HepG2 (cell line): ENCODE measurements around the gene TRIM2. TPM values are rescaled to one million over a fixed set of nuclear protein-coding genes. Genes with fewer than 3 reads are reported as not detected.

ENCODE experiments used
- ATAC-seq: fragments of 200-7000 bp; cut with Tn5 transposase; 3 replicates; pipeline ENCODE4 v1.9.1; 2020; ENCODE audit warnings: mild to moderate bottlenecking, moderate library complexity
- BruUV-seq: library from RNA; stranded (reverse); fragments of 400-500 nt; replicated peaks from 2 replicates; lab custom pipeline; 2021; lab: Mats Ljungman, UMichigan
- CTCF ChIA-PET: fragments of 300-600 bp; formaldehyde crosslinking; extraction: SDS; loops from one replicate; lab custom pipeline; 2021; ENCODE audit warnings: low total read pairs, inconsistent platforms, low intra/inter-chr PET ratio; lab: Yijun Ruan, JAX
- POLR2A ChIA-PET: fragments of 350-600 bp; sonication (Branson Sonifier 250); formaldehyde crosslinking; loops from one replicate; lab custom pipeline; 2020; ENCODE audit warnings: antibody characterized with exemption, inconsistent platforms; lab: Yijun Ruan, JAX
- DNase-seq: peaks from one replicate; pipeline ENCODE4 v3.0.0-alpha.2; 2015; ENCODE audit warnings: low spot score
- FAIRE-seq: peaks from 3 replicates; lab custom pipeline; 2011; peaks lifted over from hg19 to GRCh38; lab: Jason Lieb, UNC
- H2AFZ ChIP-seq: one replicate; pipeline ENCODE4 v1.6.1; 2011; ENCODE audit warnings: low read length, inconsistent platforms
- H3K27ac ChIP-seq: fragments of 300-600 bp; 3 replicates; pipeline ENCODE4 v1.8.0; 2011; ENCODE audit warnings: mixed run types, mild to moderate bottlenecking, mixed read lengths, low read length, inconsistent platforms; ENCODE audit not compliant: insufficient read depth; ENCODE audit errors: extremely low read length
- H3K27me3 ChIP-seq, 2 experiments: fragments of 200-600 bp in 1 of 2; 2 replicates in 1 of 2; 3 replicates in 1 of 2; pipeline versions ENCODE4 v1.6.0 to v1.8.0; 2011; ENCODE audit warnings: low read length in 2 of 2, mild to moderate bottlenecking in 2 of 2, moderate library complexity in 2 of 2, inconsistent platforms in 1 of 2; ENCODE audit not compliant: insufficient read depth in 2 of 2, control insufficient read depth in 1 of 2
- H3K36me3 ChIP-seq, 2 experiments: fragments of 200-600 bp in 1 of 2; replicated peaks in 1 of 2; 2 replicates in 1 of 2; 3 replicates in 1 of 2; pipeline versions ENCODE4 v1.5.1 to v1.8.0; 2011; ENCODE audit warnings: low read length in 2 of 2, inconsistent platforms in 1 of 2; ENCODE audit not compliant: insufficient read depth in 2 of 2, control insufficient read depth in 1 of 2
- H3K4me1 ChIP-seq: 2 replicates; pipeline ENCODE4 v1.5.1; 2012; ENCODE audit warnings: low read length, inconsistent platforms; ENCODE audit not compliant: insufficient read depth
- H3K4me2 ChIP-seq: 2 replicates; pipeline ENCODE4 v1.6.0; 2011; ENCODE audit warnings: low read depth, low read length, inconsistent platforms
- H3K4me3 ChIP-seq, 3 experiments: fragments of 200-600 bp in 1 of 3; sonication (generic), shearing (Covaris generic) in 1 of 3; replicated peaks in 1 of 3; 2 replicates each; pipeline ENCODE4 v1.5.1; 2011 to 2016; ENCODE audit warnings: low read length in 3 of 3, inconsistent platforms in 2 of 3, low read depth in 2 of 3, mild to moderate bottlenecking in 2 of 3, control low read depth in 1 of 3, mixed read lengths in 1 of 3; ENCODE audit not compliant: insufficient read depth in 1 of 3
- H3K79me2 ChIP-seq: one replicate; pipeline ENCODE4 v1.6.1; 2011; ENCODE audit warnings: low read length, inconsistent platforms; ENCODE audit not compliant: insufficient read depth
- H3K9ac ChIP-seq: 2 replicates; pipeline ENCODE4 v1.6.0; 2011; ENCODE audit warnings: mild to moderate bottlenecking, low read depth, low read length, inconsistent platforms; ENCODE audit not compliant: insufficient read depth
- H3K9me3 ChIP-seq: 2 replicates; pipeline ENCODE4 v1.5.1; 2012; ENCODE audit warnings: mild to moderate bottlenecking, low read length
- H4K20me1 ChIP-seq: 2 replicates; pipeline ENCODE4 v1.6.0; 2011; ENCODE audit warnings: inconsistent platforms, mild to moderate bottlenecking, low read length, moderate library complexity; ENCODE audit not compliant: insufficient read depth
- ATRX ChIP-seq: sonication (generic); formaldehyde crosslinking; IDR thresholded peaks from 2 replicates; pipeline ENCODE4 v1.4.0; 2020; ENCODE audit warnings: missing genetic modification reagents, borderline replicate concordance
- CREB1 ChIP-seq, 2 experiments: fragments of 450-650 bp in 1 of 2; IDR thresholded peaks; 2 replicates each; pipeline ENCODE4 v1.6.1; 2016 to 2017; ENCODE audit warnings: control low read depth in 1 of 2, mild to moderate bottlenecking in 1 of 2, missing compliant biosample characterization in 1 of 2, missing genetic modification characterization in 1 of 2
- CSRNP2 ChIP-seq: sonication (generic); formaldehyde crosslinking; conservative IDR thresholded peaks from 2 replicates; pipeline ENCODE4 v1.8.0; 2022; ENCODE audit warnings: low read depth, missing genetic modification reagents
- DPF2 ChIP-seq: sonication (generic); formaldehyde crosslinking; IDR thresholded peaks from 2 replicates; pipeline ENCODE4 v1.4.0; 2020; ENCODE audit warnings: mild to moderate bottlenecking, low read depth, missing genetic modification reagents, borderline replicate concordance
- FOSL2 ChIP-seq: sonication (generic); formaldehyde crosslinking; IDR thresholded peaks from 2 replicates; pipeline ENCODE4 v1.4.0; 2020; ENCODE audit warnings: missing genetic modification reagents
- ZFP1 ChIP-seq: IDR thresholded peaks from 2 replicates; pipeline ENCODE4 v1.6.1; 2016
- ZNF232 ChIP-seq: sonication (generic); formaldehyde crosslinking; IDR thresholded peaks from 2 replicates; pipeline ENCODE4 v1.4.0; 2020; ENCODE audit warnings: missing genetic modification reagents, borderline replicate concordance
- ZNF282 ChIP-seq: fragments of 450-650 bp; IDR thresholded peaks from 2 replicates; pipeline ENCODE4 v1.6.1; 2018; ENCODE audit not compliant: partially characterized antibody
- WGBS: methylation state at CpG from one replicate; pipeline ENCODE4 v1.1.6; 2017; ENCODE audit warnings: low lambda C conversion rate; 5-methylcytosine and 5-hydroxymethylcytosine counted together
- in situ Hi-C: cut with HindIII; loops from 2 replicates; pipeline ENCODE4 v1.10.0; 2017; ENCODE audit warnings: low pct_unique_long_range_greater_than_20kb; ENCODE audit not compliant: extremely low pct_ligation_motif_present
- intact Hi-C: fragments of 100-400 bp; cut with micrococcal nuclease; formaldehyde crosslinking; loops from one replicate; pipeline ENCODE4 v1.10.0; 2022; ENCODE audit not compliant: unreplicated experiment
- polyA plus RNA-seq, 8 experiments: library from polyadenylated mRNA; depleted of rRNA in 3 of 8; stranded (reverse) in 7 of 8; unstranded in 1 of 8; fragments of >200 nt; fragmentation: Illumina TruSeq in 4 of 8; extraction: Trizol in 4 of 8; gene quantifications; 2 replicates each; pipeline versions ENCODE4 v1.2.1 to v1.2.3, GENCODE V29; 2011 to 2016; ENCODE audit warnings: low read depth in 4 of 8, missing spikeins in 1 of 8, mixed read lengths in 1 of 8; ENCODE audit not compliant: insufficient read depth in 1 of 8
- total RNA-seq, 5 experiments: library from RNA; depleted of rRNA; stranded (reverse); fragments of >200 nt; fragmentation: Illumina TruSeq; extraction: Trizol; gene quantifications; 2 replicates each; pipeline ENCODE4 v1.2.3, GENCODE V29; 2016; ENCODE audit warnings: low read depth in 1 of 5

TRIM2 gene
- total and polyA plus RNA-seq, 2 of the 13 experiments (the other 11 are each of a cell fraction or from before 2014, with no cell fraction given), result 2.1 to 4.2 TPM

GRCh38 chr4:153266988-153267387 lies 62.7 kb downstream of the TRIM2 start (continued):
- no peak for TF ChIP-seq CSRNP2 (CRISPR knock-in tag)
- no peak for TF ChIP-seq CREB1 (IDR thresholded peaks at IDR 0.05)
- no peak for TF ChIP-seq CREB1 (CRISPR knock-in tag; IDR thresholded peaks at IDR 0.05)
- TF ChIP-seq ZNF232 (CRISPR knock-in tag), result peak; percentile 60; the same call in 1 of the 2 replicates
- TF ChIP-seq, all 625 proteins: peak for 3

- ChIA-PET POLR2A (no interaction called here), CTCF (no interaction called here)
- in situ Hi-C loops, result no loop called here
- Histone ChIP-seq H3K4me2 (no peak overlapping the region), H3K9ac (no peak overlapping the region), H3K27me3 (no peaks in the 10 kb centered on the region)
- no peak for DNase-seq
- no peak for TF ChIP-seq FOSL2 (CRISPR knock-in tag)
- no peak for TF ChIP-seq ATRX
- no peak for TF ChIP-seq ZFP1 (CRISPR knock-in tag)
- no peak for TF ChIP-seq DPF2 (CRISPR knock-in tag)
- TF ChIP-seq ZNF282, result no peak
- TF ChIP-seq, all 625 proteins: peak for 0
- no peaks in the 10 kb centered on the region for H3K79me2 ChIP-seq
- intact Hi-C loops, result no loop called here
- no peak overlapping the region for H3K27ac ChIP-seq
- 98% methylated on average over 7 of the region's 7 CpGs for WGBS
- ATAC-seq (no peak), FAIRE-seq (no peak)
- H2AFZ ChIP-seq, result no peak overlapping the region
- no peaks in the 10 kb centered on the region for H3K36me3 ChIP-seq
- H3K4me1 ChIP-seq, result no peaks in the 10 kb centered on the region
- H3K4me3 ChIP-seq, result no peak overlapping the region
- H3K9me3 ChIP-seq, result no peaks in the 10 kb centered on the region
- no peaks in the 10 kb centered on the region for H4K20me1 ChIP-seq
- no TSS peak for BruUV-seq
Observed at GRCh38 chr4:153267890-153268289, 63.6 kb downstream of the TRIM2 start.
